Ovary (tissue), 3 donors: ENCODE data around the gene GTPBP1.

Source experiments
- CTCF ChIP-seq, 3 donors: fragments of 450-650 bp in 2 of 3; fragments of 200-600 bp in 1 of 3; IDR thresholded peaks; one replicate each; pipeline versions ENCODE4 v1.5.1 to v1.8.0; 2016 to 2022; ENCODE audit warnings: antibody characterized with exemption in 3 of 3, mild to moderate bottlenecking in 1 of 3
- POLR2A ChIP-seq: fragments of 450-650 bp; IDR thresholded peaks from one replicate; pipeline ENCODE4 v1.6.1; 2017; ENCODE audit warnings: antibody characterized with exemption, mild to moderate bottlenecking, moderate library complexity
- donor health status: DM: no; HTN: no; CAD: no.

- TF ChIP-seq CTCF (IDR thresholded peaks at IDR 0.05) (peak in 1 of 3 donors; percentile 17), POLR2A (peak; percentile 81)
These were observed at the start of gene GTPBP1 for GRCh38 chr22:38705235-38706100.
